Liver (tissue), 9 donors: Measurements from ENCODE around the gene NUCKS1. TPM values are rescaled to one million over a fixed set of nuclear protein-coding genes. Genes with fewer than 3 reads are reported as not detected.
A peak's percentile ranks its signal among the peaks of the same experiment; 100 is the strongest.

Source experiments
- DNase-seq: peaks from one replicate; pipeline ENCODE4 v3.0.0-alpha.2; 2017; ENCODE audit warnings: low spot score
- H3K27ac ChIP-seq, 2 donors: one replicate each; pipeline ENCODE4 v1.7.0; 2013; ENCODE audit warnings: inconsistent platforms in 2 of 2, low read length in 2 of 2, control low read depth in 1 of 2, low read depth in 1 of 2, mild to moderate bottlenecking in 1 of 2
- H3K27me3 ChIP-seq, 4 donors: one replicate each; pipeline versions ENCODE4 v1.6.1 to v1.7.0; 2013; ENCODE audit warnings: low read length in 3 of 4, inconsistent platforms in 1 of 4, mild to moderate bottlenecking in 1 of 4, moderate library complexity in 1 of 4; ENCODE audit not compliant: control insufficient read depth in 4 of 4, insufficient read depth in 4 of 4
- H3K36me3 ChIP-seq, 4 donors: one replicate each; pipeline versions ENCODE4 v1.6.1 to v1.7.0; 2013; ENCODE audit warnings: low read length in 3 of 4, mild to moderate bottlenecking in 3 of 4, low read depth in 1 of 4, moderate library complexity in 1 of 4; ENCODE audit not compliant: control insufficient read depth in 4 of 4, insufficient read depth in 3 of 4
- H3K4me1 ChIP-seq, 4 donors: one replicate each; pipeline versions ENCODE4 v1.6.1 to v1.7.0; 2013; ENCODE audit warnings: low read length in 3 of 4, mild to moderate bottlenecking in 3 of 4, moderate library complexity in 1 of 4; ENCODE audit not compliant: control insufficient read depth in 4 of 4, insufficient read depth in 4 of 4
- H3K4me3 ChIP-seq, 3 donors: one replicate each; pipeline versions ENCODE4 v1.6.1 to v1.7.0; 2013; ENCODE audit warnings: low read length in 3 of 3, control low read depth in 1 of 3, low read depth in 1 of 3, mild to moderate bottlenecking in 1 of 3
- H3K9ac ChIP-seq, 2 donors: one replicate each; pipeline ENCODE4 v1.7.0; 2013; ENCODE audit warnings: low read length in 2 of 2, mild to moderate bottlenecking in 2 of 2, moderate library complexity in 2 of 2, control low read depth in 1 of 2, low read depth in 1 of 2
- H3K9me3 ChIP-seq, 4 donors: one replicate each; pipeline versions ENCODE4 v1.6.1 to v1.7.0; 2013; ENCODE audit warnings: low read length in 3 of 4; ENCODE audit not compliant: control insufficient read depth in 4 of 4
- ATF3 ChIP-seq: IDR thresholded peaks from 2 replicates; pipeline ENCODE4 v1.6.1; 2016; ENCODE audit warnings: antibody characterized with exemption
- CTCF ChIP-seq: fragments of 150-350 bp; IDR thresholded peaks from 2 replicates; pipeline ENCODE4 v1.5.1; 2017; ENCODE audit warnings: improper control_type of control experiment, low read depth, low read length; ENCODE audit not compliant: missing input control
- EGR1 ChIP-seq, 2 donors: IDR thresholded peaks; 2 replicates each; pipeline ENCODE4 v1.6.1; 2016 to 2018; ENCODE audit warnings: antibody characterized with exemption in 2 of 2, low read depth in 2 of 2
- FOXA1 ChIP-seq: IDR thresholded peaks from 2 replicates; pipeline ENCODE4 v1.6.1; 2016; ENCODE audit warnings: antibody characterized with exemption
- FOXA2 ChIP-seq: IDR thresholded peaks from 2 replicates; pipeline ENCODE4 v1.6.1; 2016; ENCODE audit warnings: antibody characterized with exemption
- GABPA ChIP-seq, 2 donors: IDR thresholded peaks in 1 of 2; conservative IDR thresholded peaks in 1 of 2; 2 replicates each; pipeline ENCODE4 v1.6.1; 2016; ENCODE audit warnings: antibody characterized with exemption in 2 of 2, mild to moderate bottlenecking in 1 of 2, moderate library complexity in 1 of 2
- HNF4A ChIP-seq, 2 donors: conservative IDR thresholded peaks; 2 replicates each; pipeline ENCODE4 v1.6.1; 2016; ENCODE audit warnings: antibody characterized with exemption in 2 of 2, mild to moderate bottlenecking in 2 of 2
- HNF4G ChIP-seq: IDR thresholded peaks from 2 replicates; pipeline ENCODE4 v1.6.1; 2016; ENCODE audit warnings: antibody characterized with exemption
- JUND ChIP-seq, 2 donors: IDR thresholded peaks; 2 replicates each; pipeline ENCODE4 v1.6.1; 2016; ENCODE audit warnings: antibody characterized with exemption in 2 of 2
- MAX ChIP-seq: IDR thresholded peaks from 2 replicates; pipeline ENCODE4 v1.6.1; 2016; ENCODE audit warnings: antibody characterized with exemption
- NR2F2 ChIP-seq: IDR thresholded peaks from 2 replicates; pipeline ENCODE4 v1.6.1; 2016; ENCODE audit warnings: antibody characterized with exemption
- RAD21 ChIP-seq, 2 donors: IDR thresholded peaks; 2 replicates each; pipeline ENCODE4 v1.6.1; 2016; ENCODE audit warnings: antibody characterized with exemption in 2 of 2, mild to moderate bottlenecking in 2 of 2
- RXRA ChIP-seq, 2 donors: IDR thresholded peaks; 2 replicates each; pipeline ENCODE4 v1.6.1; 2017 to 2018; ENCODE audit warnings: antibody characterized with exemption in 2 of 2, mild to moderate bottlenecking in 1 of 2
- SP1 ChIP-seq: IDR thresholded peaks from 2 replicates; pipeline ENCODE4 v1.6.1; 2018; ENCODE audit warnings: antibody characterized with exemption, mild to moderate bottlenecking
- TAF1 ChIP-seq: conservative IDR thresholded peaks from 2 replicates; pipeline ENCODE4 v1.6.1; 2016; ENCODE audit warnings: antibody characterized with exemption, mild to moderate bottlenecking
- YY1 ChIP-seq: IDR thresholded peaks from 2 replicates; pipeline ENCODE4 v1.6.1; 2016; ENCODE audit warnings: antibody characterized with exemption, mild to moderate bottlenecking
- ZBTB33 ChIP-seq: IDR thresholded peaks from 2 replicates; pipeline ENCODE4 v1.6.1; 2016; ENCODE audit warnings: antibody characterized with exemption
- WGBS: extraction: QIAGEN DNeasy Blood & Tissue Kit; methylation state at CpG from one replicate; pipeline ENCODE4 v1.1.7; 2013; 5-methylcytosine and 5-hydroxymethylcytosine counted together
- polyA plus RNA-seq, 2 donors: library from polyadenylated mRNA; stranded (reverse) in 1 of 2; unstranded in 1 of 2; fragments of 200-250 nt in 1 of 2; fragments of >200 nt in 1 of 2; fragmentation: Nextera tagmentation in 1 of 2; extraction: Ambion mirVana in 1 of 2; gene quantifications; one replicate each; pipeline versions ENCODE4 v1.2.1 to v1.2.3, GENCODE V29; 2013 to 2015
- total RNA-seq, 2 donors: library from RNA; depleted of rRNA; stranded (reverse); fragments of >200 nt; gene quantifications; one replicate each; pipeline ENCODE4 v1.2.3, GENCODE V29; 2014
- TF ChIP-seq, protein P1 (sequence below): IDR thresholded peaks from 2 replicates; pipeline ENCODE4 v1.6.1; 2016; ENCODE audit warnings: antibody characterized with exemption, mild to moderate bottlenecking
- donor health status: healthy.
- donor health status: healthy.
- donor health status: healthy.
- donor health status: healthy.
- donor health status: healthy.

NUCKS1 gene
- total and polyA plus RNA-seq, 4 donors = 27.0 to 86.1 (median 42.6) TPM

GRCh38 chr1:205678286-205679111, 71.5 kb downstream of the NUCKS1 start:
- 24% methylated on average over 10 of the region's 10 CpGs for WGBS
- Histone ChIP-seq H3K4me1 (peaks cover 15 to 71% (median 63%) of the 10 kb centered on the region in 4 donors), H3K27me3 (no peaks in the 10 kb centered on the region), H3K9me3 (no peaks in the 10 kb centered on the region), H3K4me3 (peak overlapping the region; percentile 3 to 87 (median 78)), H3K9ac (peak overlapping the region in 1 of 2 donors; percentile 67), H3K27ac (peak overlapping the region; percentile 47 to 80), H3K36me3 (no peaks in the 10 kb centered on the region)
- peak; percentile 57 for DNase-seq
- TF ChIP-seq GABPA (IDR thresholded peaks at IDR 0.05 in 1 of 2, conservative IDR thresholded peaks at IDR 0.05 in 1 of 2) (no peak), SP1 (peak; percentile 5), NR2F2 (peak; percentile 42), FOXA1 (no peak)

- Histone ChIP-seq H3K27me3 (no peaks in the 10 kb centered on the region), H3K4me1 (peaks cover 23 to 84% (median 76%) of the 10 kb centered on the region in 4 donors), H3K27ac (peak overlapping the region; percentile 57 to 77), H3K36me3 (no peaks in the 10 kb centered on the region), H3K9ac (no peak overlapping the region), H3K9me3 (no peaks in the 10 kb centered on the region), H3K4me3 (no peak overlapping the region)
- TF ChIP-seq ATF3 (no peak), MAX (no peak), EGR1 (IDR thresholded peaks at IDR 0.05; ENCODE audit: low read depth in 2 of 2) (no peak), FOXA2 (no peak), HNF4A (conservative IDR thresholded peaks at IDR 0.05) (peak; percentile 47 to 63), ZBTB33 (no peak), RXRA (IDR thresholded peaks at IDR 0.05) (peak in 1 of 2 donors; percentile 4), NR2F2 (no peak), SP1 (no peak), YY1 (no peak), JUND (IDR thresholded peaks at IDR 0.05) (no peak), FOXA1 (no peak), HNF4G (no peak), RAD21 (IDR thresholded peaks at IDR 0.05) (no peak), TAF1 (no peak), GABPA (IDR thresholded peaks at IDR 0.05 in 1 of 2, conservative IDR thresholded peaks at IDR 0.05 in 1 of 2) (no peak), CTCF (no peak)
- TF ChIP-seq, protein P1, sequence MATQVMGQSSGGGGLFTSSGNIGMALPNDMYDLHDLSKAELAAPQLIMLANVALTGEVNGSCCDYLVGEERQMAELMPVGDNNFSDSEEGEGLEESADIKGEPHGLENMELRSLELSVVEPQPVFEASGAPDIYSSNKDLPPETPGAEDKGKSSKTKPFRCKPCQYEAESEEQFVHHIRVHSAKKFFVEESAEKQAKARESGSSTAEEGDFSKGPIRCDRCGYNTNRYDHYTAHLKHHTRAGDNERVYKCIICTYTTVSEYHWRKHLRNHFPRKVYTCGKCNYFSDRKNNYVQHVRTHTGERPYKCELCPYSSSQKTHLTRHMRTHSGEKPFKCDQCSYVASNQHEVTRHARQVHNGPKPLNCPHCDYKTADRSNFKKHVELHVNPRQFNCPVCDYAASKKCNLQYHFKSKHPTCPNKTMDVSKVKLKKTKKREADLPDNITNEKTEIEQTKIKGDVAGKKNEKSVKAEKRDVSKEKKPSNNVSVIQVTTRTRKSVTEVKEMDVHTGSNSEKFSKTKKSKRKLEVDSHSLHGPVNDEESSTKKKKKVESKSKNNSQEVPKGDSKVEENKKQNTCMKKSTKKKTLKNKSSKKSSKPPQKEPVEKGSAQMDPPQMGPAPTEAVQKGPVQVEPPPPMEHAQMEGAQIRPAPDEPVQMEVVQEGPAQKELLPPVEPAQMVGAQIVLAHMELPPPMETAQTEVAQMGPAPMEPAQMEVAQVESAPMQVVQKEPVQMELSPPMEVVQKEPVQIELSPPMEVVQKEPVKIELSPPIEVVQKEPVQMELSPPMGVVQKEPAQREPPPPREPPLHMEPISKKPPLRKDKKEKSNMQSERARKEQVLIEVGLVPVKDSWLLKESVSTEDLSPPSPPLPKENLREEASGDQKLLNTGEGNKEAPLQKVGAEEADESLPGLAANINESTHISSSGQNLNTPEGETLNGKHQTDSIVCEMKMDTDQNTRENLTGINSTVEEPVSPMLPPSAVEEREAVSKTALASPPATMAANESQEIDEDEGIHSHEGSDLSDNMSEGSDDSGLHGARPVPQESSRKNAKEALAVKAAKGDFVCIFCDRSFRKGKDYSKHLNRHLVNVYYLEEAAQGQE = no peak
- no peak for DNase-seq
- WGBS = 24% methylated on average over 5 of the region's 5 CpGs
Measured at GRCh38 chr1:205677167-205677566, 72.8 kb downstream of the NUCKS1 start.
